Mesothelial cell of epicardium (in vitro differentiated cells): ENCODE measurements around the gene ANKRD44. TPM values are rescaled to one million over a fixed set of nuclear protein-coding genes. Genes with fewer than 3 reads are reported as not detected.

Source experiments
- DNase-seq, 2 experiments: peaks; one replicate each; pipeline ENCODE4 v3.0.0; 2021; ENCODE audit warnings: low spot score in 2 of 2; ENCODE audit not compliant: unreplicated experiment in 2 of 2
- H3K27ac Mint-ChIP-seq: 2 replicates; pipeline ENCODE4 v1.8.0; 2021; ENCODE audit warnings: mixed read lengths
- H3K27me3 Mint-ChIP-seq: 2 replicates; pipeline ENCODE4 v1.8.0; 2021; ENCODE audit warnings: low read depth, mixed read lengths
- H3K36me3 Mint-ChIP-seq: 2 replicates; pipeline ENCODE4 v1.8.0; 2021; ENCODE audit warnings: mixed read lengths
- H3K4me1 Mint-ChIP-seq: 2 replicates; pipeline ENCODE4 v1.8.0; 2021; ENCODE audit warnings: mixed read lengths
- H3K4me3 Mint-ChIP-seq: 2 replicates; pipeline ENCODE4 v1.8.0; 2021; ENCODE audit warnings: mild to moderate bottlenecking, moderate library complexity, mixed read lengths
- H3K9me3 Mint-ChIP-seq: 2 replicates; pipeline ENCODE4 v1.8.0; 2021; ENCODE audit warnings: mixed read lengths
- CTCF ChIP-seq: fragments of 200-600 bp; sonication (generic); IDR thresholded peaks from one replicate; pipeline ENCODE4 v1.5.0; 2021; ENCODE audit warnings: antibody characterized with exemption; ENCODE audit not compliant: unreplicated experiment
- total RNA-seq: library from RNA; stranded (reverse); gene quantifications from 3 replicates; pipeline ENCODE4 v1.2.1, GENCODE V29; 2021

Gene ANKRD44
- total RNA-seq, 1 donor from 2014 or later: 10.4 TPM

- H3K27me3 Mint-ChIP-seq: no peaks in the 10 kb centered on the region
- no peak for TF ChIP-seq CTCF
- no peak overlapping the region for H3K27ac Mint-ChIP-seq
- H3K4me1 Mint-ChIP-seq: peaks cover 14% of the 10 kb centered on the region
- no peaks in the 10 kb centered on the region for H3K9me3 Mint-ChIP-seq
- no peaks in the 10 kb centered on the region for H3K36me3 Mint-ChIP-seq
- DNase-seq: no peak
- H3K4me3 Mint-ChIP-seq: no peak overlapping the region
Observed at GRCh38 chr2:197278799-197279763, 31.5 kb downstream of the ANKRD44 start.

- H3K4me3 Mint-ChIP-seq: no peak overlapping the region
- no peaks in the 10 kb centered on the region for H3K27me3 Mint-ChIP-seq
- no peak overlapping the region for H3K27ac Mint-ChIP-seq
Observed at GRCh38 chr2:197277794-197278193, 32.8 kb downstream of the ANKRD44 start.

GRCh38 chr2:197276156-197276555, 34.4 kb downstream of the ANKRD44 start:
- no peaks in the 10 kb centered on the region for H3K27me3 Mint-ChIP-seq
- TF ChIP-seq CTCF: no peak
- DNase-seq: no peak
- H3K36me3 Mint-ChIP-seq: no peaks in the 10 kb centered on the region
- H3K4me1 Mint-ChIP-seq: peaks cover 14% of the 10 kb centered on the region
- H3K4me3 Mint-ChIP-seq: no peak overlapping the region
- no peaks in the 10 kb centered on the region for H3K9me3 Mint-ChIP-seq
- no peak overlapping the region for H3K27ac Mint-ChIP-seq

More at GRCh38 chr2:197277794-197278193, 32.8 kb downstream of the ANKRD44 start:
- no peak for DNase-seq
- H3K9me3 Mint-ChIP-seq: no peaks in the 10 kb centered on the region
- peaks cover 14% of the 10 kb centered on the region for H3K4me1 Mint-ChIP-seq
- H3K36me3 Mint-ChIP-seq: no peaks in the 10 kb centered on the region
- TF ChIP-seq CTCF: no peak

GRCh38 chr2:197274937-197275336, 35.6 kb downstream of the ANKRD44 start:
- DNase-seq: no peak
- Mint-ChIP-seq H3K27me3 (no peaks in the 10 kb centered on the region), H3K36me3 (no peaks in the 10 kb centered on the region), H3K27ac (no peak overlapping the region), H3K4me3 (no peak overlapping the region), H3K4me1 (peaks cover 10% of the 10 kb centered on the region), H3K9me3 (no peaks in the 10 kb centered on the region)
- TF ChIP-seq CTCF: no peak

- H3K4me3 Mint-ChIP-seq: no peak overlapping the region
Observed at GRCh38 chr2:197274349-197274748, 36.2 kb downstream of the ANKRD44 start.

More at GRCh38 chr2:197274349-197274748, 36.2 kb downstream of the ANKRD44 start:
- H3K27me3 Mint-ChIP-seq: no peaks in the 10 kb centered on the region
- no peaks in the 10 kb centered on the region for H3K9me3 Mint-ChIP-seq
- H3K27ac Mint-ChIP-seq: no peak overlapping the region
- no peak for TF ChIP-seq CTCF
- H3K36me3 Mint-ChIP-seq: no peaks in the 10 kb centered on the region
- peaks cover 7% of the 10 kb centered on the region for H3K4me1 Mint-ChIP-seq
- no peak for DNase-seq
